ENCODE results near the gene TNFRSF19. TPM values are rescaled to one million over a fixed set of nuclear protein-coding genes. Genes with fewer than 3 reads are reported as not detected.

Gene TNFRSF19
- total RNA-seq, 1 experiment from 2014 or later, result 0.06 TPM

- Histone ChIP-seq H3K27ac (ENCODE audit: low read depth, low read length, poor library complexity, severe bottlenecking) (no peak overlapping the region), H3K36me3 (ENCODE audit: insufficient read depth, low read length, poor library complexity, severe bottlenecking) (no peaks in the 10 kb centered on the region), H3K4me3 (ENCODE audit: low read depth, low read length, poor library complexity, severe bottlenecking) (no peak overlapping the region), H3K4me1 (ENCODE audit: insufficient read depth, low read length, poor library complexity, severe bottlenecking) (no peaks in the 10 kb centered on the region), H3K27me3 (replicated peaks; ENCODE audit: insufficient read depth, low read depth, low read length, poor library complexity) (peaks cover 19% of the 10 kb centered on the region), H3K9me3 (ENCODE audit: low read depth, low read length, poor library complexity, severe bottlenecking) (no peaks in the 10 kb centered on the region)
- no peak for TF ChIP-seq EZH2 (IDR thresholded peaks at IDR 0.05; ENCODE audit: borderline replicate concordance, low read depth, low read length, poor library complexity, severe bottlenecking)
- CTCF ChIA-PET, result no interaction called here
- intact Hi-C loops (cut with micrococcal nuclease; ENCODE audit: unreplicated experiment), result no loop called here
- BruUV-seq (replicated peaks), result no TSS peak
- POLR2A ChIA-PET (ENCODE audit: low non-redundant PET), result no interaction called here
- DNase-seq (ENCODE audit: low spot score), result no peak
Measured at GRCh38 chr13:23645851-23646250, 75.6 kb downstream of the TNFRSF19 start.

- intact Hi-C loops (cut with micrococcal nuclease; ENCODE audit: unreplicated experiment), result no loop called here
- no peak for DNase-seq (ENCODE audit: low spot score)
- ChIA-PET CTCF (no interaction called here), POLR2A (ENCODE audit: low non-redundant PET) (no interaction called here)
- Histone ChIP-seq H3K36me3 (ENCODE audit: insufficient read depth, low read length, poor library complexity, severe bottlenecking) (no peaks in the 10 kb centered on the region), H3K9me3 (ENCODE audit: low read depth, low read length, poor library complexity, severe bottlenecking) (no peaks in the 10 kb centered on the region), H3K4me3 (ENCODE audit: low read depth, low read length, poor library complexity, severe bottlenecking) (no peak overlapping the region), H3K27ac (ENCODE audit: low read depth, low read length, poor library complexity, severe bottlenecking) (no peak overlapping the region), H3K4me1 (ENCODE audit: insufficient read depth, low read length, poor library complexity, severe bottlenecking) (no peaks in the 10 kb centered on the region), H3K27me3 (replicated peaks; ENCODE audit: insufficient read depth, low read depth, low read length, poor library complexity) (peaks cover 19% of the 10 kb centered on the region)
- BruUV-seq (replicated peaks), result no TSS peak
- TF ChIP-seq CTCF (conservative IDR thresholded peaks at IDR 0.05; ENCODE audit: low read depth, low read length) (no peak), EZH2 (IDR thresholded peaks at IDR 0.05; ENCODE audit: borderline replicate concordance, low read depth, low read length, poor library complexity, severe bottlenecking) (no peak)
Measured at GRCh38 chr13:23651439-23651838, 81.2 kb downstream of the TNFRSF19 start.

GRCh38 chr13:23651887-23652286 is 81.7 kb downstream of the TNFRSF19 start:
- H3K4me3 ChIP-seq (ENCODE audit: low read depth, low read length, poor library complexity, severe bottlenecking), result no peak overlapping the region
- peaks cover 19% of the 10 kb centered on the region for H3K27me3 ChIP-seq (replicated peaks; ENCODE audit: insufficient read depth, low read depth, low read length, poor library complexity)
- no peak overlapping the region for H3K27ac ChIP-seq (ENCODE audit: low read depth, low read length, poor library complexity, severe bottlenecking)
- intact Hi-C loops (cut with micrococcal nuclease; ENCODE audit: unreplicated experiment), result no loop called here
- TF ChIP-seq EZH2 (IDR thresholded peaks at IDR 0.05; ENCODE audit: borderline replicate concordance, low read depth, low read length, poor library complexity, severe bottlenecking) (no peak), CTCF (conservative IDR thresholded peaks at IDR 0.05; ENCODE audit: low read depth, low read length) (no peak)
- no TSS peak for BruUV-seq (replicated peaks)
- no peaks in the 10 kb centered on the region for H3K36me3 ChIP-seq (ENCODE audit: insufficient read depth, low read length, poor library complexity, severe bottlenecking)
- ChIA-PET POLR2A (ENCODE audit: low non-redundant PET) (no interaction called here), CTCF (no interaction called here)
- no peaks in the 10 kb centered on the region for H3K9me3 ChIP-seq (ENCODE audit: low read depth, low read length, poor library complexity, severe bottlenecking)
- DNase-seq (ENCODE audit: low spot score), result no peak
- no peaks in the 10 kb centered on the region for H3K4me1 ChIP-seq (ENCODE audit: insufficient read depth, low read length, poor library complexity, severe bottlenecking)

GRCh38 chr13:23652909-23653726 is 82.9 kb downstream of the TNFRSF19 start:
- intact Hi-C loops (cut with micrococcal nuclease; ENCODE audit: unreplicated experiment), result no loop called here
- TF ChIP-seq EZH2 (IDR thresholded peaks at IDR 0.05; ENCODE audit: borderline replicate concordance, low read depth, low read length, poor library complexity, severe bottlenecking) (no peak), CTCF (conservative IDR thresholded peaks at IDR 0.05; ENCODE audit: low read depth, low read length) (no peak)
- BruUV-seq (replicated peaks), result no TSS peak
- no peaks in the 10 kb centered on the region for H3K9me3 ChIP-seq (ENCODE audit: low read depth, low read length, poor library complexity, severe bottlenecking)
- ChIA-PET POLR2A (ENCODE audit: low non-redundant PET) (no interaction called here), CTCF (no interaction called here)
- H3K36me3 ChIP-seq (ENCODE audit: insufficient read depth, low read length, poor library complexity, severe bottlenecking), result no peaks in the 10 kb centered on the region
- no peak for DNase-seq (ENCODE audit: low spot score)
- no peaks in the 10 kb centered on the region for H3K4me1 ChIP-seq (ENCODE audit: insufficient read depth, low read length, poor library complexity, severe bottlenecking)
- H3K27me3 ChIP-seq (replicated peaks; ENCODE audit: insufficient read depth, low read depth, low read length, poor library complexity), result peaks cover 19% of the 10 kb centered on the region
- no peak overlapping the region for H3K27ac ChIP-seq (ENCODE audit: low read depth, low read length, poor library complexity, severe bottlenecking)
- no peak overlapping the region for H3K4me3 ChIP-seq (ENCODE audit: low read depth, low read length, poor library complexity, severe bottlenecking)
